Measurements from ENCODE around the gene CPNE6. TPM values are rescaled to one million over a fixed set of nuclear protein-coding genes. Genes with fewer than 3 reads are reported as not detected.

Gene CPNE6
- total and polyA plus RNA-seq, 2 of the 13 experiments (the other 11 are each of a cell fraction or from before 2014, with no cell fraction given) = not detected

DNA sequence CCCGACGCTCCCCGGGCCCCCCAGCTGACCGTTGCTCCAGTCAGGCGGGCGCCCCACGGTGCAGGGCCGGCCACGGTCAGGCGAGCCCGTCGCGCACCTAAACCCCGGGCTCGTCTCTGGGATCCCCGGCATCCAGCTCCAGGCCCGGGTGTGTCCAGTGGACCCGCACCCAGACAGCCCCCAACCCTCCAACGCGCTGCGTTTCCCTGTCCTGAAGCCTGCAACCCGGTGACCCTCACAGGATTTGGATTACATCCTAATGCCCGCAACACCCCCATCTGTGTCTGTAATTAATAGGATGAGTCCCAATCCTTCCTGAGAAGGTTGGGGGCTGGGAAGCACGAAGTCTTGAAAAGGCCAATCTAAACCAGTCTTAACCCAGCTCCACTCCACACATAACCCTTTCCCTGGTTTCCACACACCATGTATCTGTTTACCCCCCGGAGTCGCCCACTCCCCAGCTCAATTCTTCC lies 10.4 kb downstream of the CPNE6 start (continued):
- TF ChIP-seq GTF3A (CRISPR knock-in tag; conservative IDR thresholded peaks at IDR 0.05) (no peak), XBP1 (CRISPR knock-in tag; IDR thresholded peaks at IDR 0.05) (0 out of 2 replicates have a peak, but pooled peaks have one; percentile 20), SMARCE1 (IDR thresholded peaks at IDR 0.05; ENCODE audit: borderline replicate concordance) (no peak), ZNF788 (CRISPR knock-in tag; IDR thresholded peaks at IDR 0.05; ENCODE audit: borderline replicate concordance) (no peak), PHF21A (CRISPR knock-in tag; IDR thresholded peaks at IDR 0.05) (no peak), PLRG1 (conservative IDR thresholded peaks at IDR 0.05) (no peak), NFIB (CRISPR knock-in tag; IDR thresholded peaks at IDR 0.05; ENCODE audit: borderline replicate concordance) (no peak), ZNF256 (CRISPR knock-in tag; conservative IDR thresholded peaks at IDR 0.05) (peak; percentile 17; the same call in 1 of the 2 replicates), ZBTB7B (CRISPR knock-in tag; IDR thresholded peaks at IDR 0.05) (peak; percentile 14), ZMYM2 (CRISPR knock-in tag; IDR thresholded peaks at IDR 0.05) (no peak), NR2F1 (CRISPR knock-in tag; IDR thresholded peaks at IDR 0.05) (no peak), PPARG (CRISPR knock-in tag; conservative IDR thresholded peaks at IDR 0.05) (no peak), RFXAP (CRISPR knock-in tag; IDR thresholded peaks at IDR 0.05; ENCODE audit: borderline replicate concordance) (0 out of 2 replicates have a peak, but pooled peaks have one; percentile 4), ZSCAN30 (CRISPR knock-in tag; IDR thresholded peaks at IDR 0.05) (no peak)
- TF ChIP-seq, protein P1, sequence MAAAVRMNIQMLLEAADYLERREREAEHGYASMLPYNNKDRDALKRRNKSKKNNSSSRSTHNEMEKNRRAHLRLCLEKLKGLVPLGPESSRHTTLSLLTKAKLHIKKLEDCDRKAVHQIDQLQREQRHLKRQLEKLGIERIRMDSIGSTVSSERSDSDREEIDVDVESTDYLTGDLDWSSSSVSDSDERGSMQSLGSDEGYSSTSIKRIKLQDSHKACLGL (CRISPR knock-in tag; IDR thresholded peaks at IDR 0.05) = no peak
- TF ChIP-seq, protein P2, sequence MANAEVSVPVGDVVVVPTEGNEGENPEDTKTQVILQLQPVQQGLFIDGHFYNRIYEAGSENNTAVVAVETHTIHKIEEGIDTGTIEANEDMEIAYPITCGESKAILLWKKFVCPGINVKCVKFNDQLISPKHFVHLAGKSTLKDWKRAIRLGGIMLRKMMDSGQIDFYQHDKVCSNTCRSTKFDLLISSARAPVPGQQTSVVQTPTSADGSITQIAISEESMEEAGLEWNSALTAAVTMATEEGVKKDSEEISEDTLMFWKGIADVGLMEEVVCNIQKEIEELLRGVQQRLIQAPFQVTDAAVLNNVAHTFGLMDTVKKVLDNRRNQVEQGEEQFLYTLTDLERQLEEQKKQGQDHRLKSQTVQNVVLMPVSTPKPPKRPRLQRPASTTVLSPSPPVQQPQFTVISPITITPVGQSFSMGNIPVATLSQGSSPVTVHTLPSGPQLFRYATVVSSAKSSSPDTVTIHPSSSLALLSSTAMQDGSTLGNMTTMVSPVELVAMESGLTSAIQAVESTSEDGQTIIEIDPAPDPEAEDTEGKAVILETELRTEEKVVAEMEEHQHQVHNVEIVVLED (CRISPR knock-in tag; IDR thresholded peaks at IDR 0.05; ENCODE audit: borderline replicate concordance) = no peak
- TF ChIP-seq, protein P3, sequence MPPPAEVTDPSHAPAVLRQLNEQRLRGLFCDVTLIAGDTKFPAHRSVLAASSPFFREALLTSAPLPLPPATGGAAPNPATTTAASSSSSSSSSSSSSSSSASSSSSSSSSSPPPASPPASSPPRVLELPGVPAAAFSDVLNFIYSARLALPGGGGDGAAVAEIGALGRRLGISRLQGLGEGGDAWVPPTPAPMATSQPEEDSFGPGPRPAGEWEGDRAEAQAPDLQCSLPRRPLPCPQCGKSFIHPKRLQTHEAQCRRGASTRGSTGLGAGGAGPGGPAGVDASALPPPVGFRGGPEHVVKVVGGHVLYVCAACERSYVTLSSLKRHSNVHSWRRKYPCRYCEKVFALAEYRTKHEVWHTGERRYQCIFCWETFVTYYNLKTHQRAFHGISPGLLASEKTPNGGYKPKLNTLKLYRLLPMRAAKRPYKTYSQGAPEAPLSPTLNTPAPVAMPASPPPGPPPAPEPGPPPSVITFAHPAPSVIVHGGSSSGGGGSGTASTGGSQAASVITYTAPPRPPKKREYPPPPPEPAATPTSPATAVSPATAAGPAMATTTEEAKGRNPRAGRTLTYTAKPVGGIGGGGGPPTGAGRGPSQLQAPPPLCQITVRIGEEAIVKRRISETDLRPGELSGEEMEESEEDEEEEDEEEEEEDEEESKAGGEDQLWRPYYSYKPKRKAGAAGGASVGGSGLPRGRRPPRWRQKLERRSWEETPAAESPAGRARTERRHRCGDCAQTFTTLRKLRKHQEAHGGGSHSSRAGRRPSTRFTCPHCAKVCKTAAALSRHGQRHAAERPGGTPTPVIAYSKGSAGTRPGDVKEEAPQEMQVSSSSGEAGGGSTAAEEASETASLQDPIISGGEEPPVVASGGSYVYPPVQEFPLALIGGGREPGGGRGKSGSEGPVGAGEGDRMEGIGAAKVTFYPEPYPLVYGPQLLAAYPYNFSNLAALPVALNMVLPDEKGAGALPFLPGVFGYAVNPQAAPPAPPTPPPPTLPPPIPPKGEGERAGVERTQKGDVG (CRISPR knock-in tag; IDR thresholded peaks at IDR 0.05; ENCODE audit: borderline replicate concordance) = no peak
- TF ChIP-seq, protein P4, sequence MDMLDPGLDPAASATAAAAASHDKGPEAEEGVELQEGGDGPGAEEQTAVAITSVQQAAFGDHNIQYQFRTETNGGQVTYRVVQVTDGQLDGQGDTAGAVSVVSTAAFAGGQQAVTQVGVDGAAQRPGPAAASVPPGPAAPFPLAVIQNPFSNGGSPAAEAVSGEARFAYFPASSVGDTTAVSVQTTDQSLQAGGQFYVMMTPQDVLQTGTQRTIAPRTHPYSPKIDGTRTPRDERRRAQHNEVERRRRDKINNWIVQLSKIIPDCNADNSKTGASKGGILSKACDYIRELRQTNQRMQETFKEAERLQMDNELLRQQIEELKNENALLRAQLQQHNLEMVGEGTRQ (IDR thresholded peaks at IDR 0.05; ENCODE audit: low read depth, low read length) = no peak
- TF ChIP-seq, protein P4 (CRISPR knock-in tag; IDR thresholded peaks at IDR 0.05; ENCODE audit: borderline replicate concordance) = no peak
- TF ChIP-seq, protein P5, sequence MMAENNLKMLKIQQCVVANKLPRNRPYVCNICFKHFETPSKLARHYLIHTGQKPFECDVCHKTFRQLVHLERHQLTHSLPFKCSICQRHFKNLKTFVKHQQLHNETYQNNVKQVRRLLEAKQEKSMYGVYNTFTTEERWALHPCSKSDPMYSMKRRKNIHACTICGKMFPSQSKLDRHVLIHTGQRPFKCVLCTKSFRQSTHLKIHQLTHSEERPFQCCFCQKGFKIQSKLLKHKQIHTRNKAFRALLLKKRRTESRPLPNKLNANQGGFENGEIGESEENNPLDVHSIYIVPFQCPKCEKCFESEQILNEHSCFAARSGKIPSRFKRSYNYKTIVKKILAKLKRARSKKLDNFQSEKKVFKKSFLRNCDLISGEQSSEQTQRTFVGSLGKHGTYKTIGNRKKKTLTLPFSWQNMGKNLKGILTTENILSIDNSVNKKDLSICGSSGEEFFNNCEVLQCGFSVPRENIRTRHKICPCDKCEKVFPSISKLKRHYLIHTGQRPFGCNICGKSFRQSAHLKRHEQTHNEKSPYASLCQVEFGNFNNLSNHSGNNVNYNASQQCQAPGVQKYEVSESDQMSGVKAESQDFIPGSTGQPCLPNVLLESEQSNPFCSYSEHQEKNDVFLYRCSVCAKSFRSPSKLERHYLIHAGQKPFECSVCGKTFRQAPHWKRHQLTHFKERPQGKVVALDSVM (CRISPR knock-in tag; IDR thresholded peaks at IDR 0.05) = no peak

Measured in HepG2 (cell line).